Measurements from ENCODE around the gene CRHBP.
"Not testable (repeated sequence)": the region's sequence is repeated elsewhere in the genome, so short reads cannot be mapped to it uniquely, and the experiment has no call there.

CRHBP gene, protein sequence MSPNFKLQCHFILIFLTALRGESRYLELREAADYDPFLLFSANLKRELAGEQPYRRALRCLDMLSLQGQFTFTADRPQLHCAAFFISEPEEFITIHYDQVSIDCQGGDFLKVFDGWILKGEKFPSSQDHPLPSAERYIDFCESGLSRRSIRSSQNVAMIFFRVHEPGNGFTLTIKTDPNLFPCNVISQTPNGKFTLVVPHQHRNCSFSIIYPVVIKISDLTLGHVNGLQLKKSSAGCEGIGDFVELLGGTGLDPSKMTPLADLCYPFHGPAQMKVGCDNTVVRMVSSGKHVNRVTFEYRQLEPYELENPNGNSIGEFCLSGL

DNA sequence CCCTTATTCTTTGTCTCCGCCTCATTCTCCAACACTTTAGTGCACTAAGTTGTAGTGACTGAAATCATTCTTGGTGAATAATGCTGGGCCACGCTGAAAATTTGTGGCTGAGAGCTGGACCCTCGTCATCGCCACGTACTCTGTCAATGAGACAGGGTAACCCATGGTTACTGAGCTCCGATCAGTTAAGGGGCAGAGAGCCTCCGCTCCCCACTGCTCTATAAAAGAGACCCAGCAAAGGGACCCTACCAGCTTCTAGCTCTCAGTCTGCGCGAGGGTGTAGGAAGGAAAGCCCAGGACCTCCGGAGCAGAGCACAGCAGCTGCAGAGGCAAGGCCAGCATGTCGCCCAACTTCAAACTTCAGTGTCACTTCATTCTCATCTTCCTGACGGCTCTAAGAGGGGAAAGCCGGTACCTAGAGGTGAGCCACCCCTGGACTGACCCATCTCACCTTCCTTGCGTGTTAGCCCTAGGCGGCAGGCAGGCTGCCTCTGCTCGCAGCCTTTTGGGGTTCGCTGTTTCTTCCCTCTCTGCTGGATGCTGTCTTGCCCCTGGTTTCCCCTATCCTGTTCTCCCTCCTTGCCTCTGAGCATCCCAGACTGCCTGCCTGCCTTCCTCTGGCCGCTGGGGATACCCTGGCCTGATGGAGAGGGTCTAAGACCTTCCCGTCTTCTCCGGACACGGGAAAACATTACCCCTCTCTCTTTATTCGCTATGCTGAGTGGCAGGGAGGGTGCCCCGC is at the start of gene CRHBP:
TSS of gene CRHBP (plus strand) at position 251 of the 742 bp plus-strand sequence. CDS start at position 341, 90 bp downstream.
- no peak for DNase-seq

DNA sequence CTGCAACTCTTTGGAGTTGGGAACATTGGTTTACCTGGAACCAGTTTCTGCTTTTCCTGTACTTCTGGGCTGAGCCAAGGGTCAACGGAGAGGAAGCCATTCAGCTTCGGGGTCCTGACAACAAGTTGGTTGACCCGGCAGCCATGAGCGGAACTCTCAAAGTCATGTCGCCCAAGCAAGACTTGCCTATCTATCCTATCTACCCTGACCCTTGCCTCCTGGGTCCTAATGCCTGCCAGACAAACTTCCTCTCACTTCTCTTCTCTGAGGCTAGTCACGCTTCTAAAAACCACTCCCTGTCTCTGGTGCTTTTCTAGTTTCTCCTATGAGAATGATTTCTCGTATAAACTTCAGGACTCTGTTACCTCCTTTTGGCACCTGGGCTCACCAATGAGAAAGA is 44.7 kb upstream of the CRHBP start:
- no peak for DNase-seq

DNA sequence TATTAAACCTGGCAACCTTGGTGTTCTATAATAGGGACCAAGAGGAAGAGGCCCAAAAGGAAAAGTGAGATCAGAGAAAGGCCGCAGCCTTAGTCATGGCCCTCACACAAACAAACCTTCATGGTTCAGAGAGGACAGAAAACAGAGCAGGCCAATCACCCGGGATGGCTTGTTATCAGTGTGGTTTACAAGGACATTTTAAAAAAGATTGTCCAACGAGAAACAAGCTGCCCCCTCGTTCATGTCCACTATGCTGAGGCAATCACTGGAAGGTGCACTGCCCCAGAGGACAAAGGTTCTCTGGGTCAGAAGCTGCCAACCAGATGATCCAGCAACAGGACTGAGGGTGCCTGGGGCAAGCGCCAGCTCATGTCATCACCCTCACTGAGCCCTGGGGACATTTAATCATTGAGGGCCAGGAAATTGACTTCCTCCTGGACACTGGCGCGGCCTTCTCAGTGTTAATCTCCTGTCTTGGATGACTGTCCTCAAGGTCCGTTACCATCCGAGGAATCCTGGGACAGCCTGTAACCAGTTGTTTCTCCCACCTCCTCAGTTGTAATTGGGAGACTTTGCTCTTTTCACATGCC is 42.4 kb upstream of the CRHBP start:
- not testable (repeated sequence) for DNase-seq

DNA sequence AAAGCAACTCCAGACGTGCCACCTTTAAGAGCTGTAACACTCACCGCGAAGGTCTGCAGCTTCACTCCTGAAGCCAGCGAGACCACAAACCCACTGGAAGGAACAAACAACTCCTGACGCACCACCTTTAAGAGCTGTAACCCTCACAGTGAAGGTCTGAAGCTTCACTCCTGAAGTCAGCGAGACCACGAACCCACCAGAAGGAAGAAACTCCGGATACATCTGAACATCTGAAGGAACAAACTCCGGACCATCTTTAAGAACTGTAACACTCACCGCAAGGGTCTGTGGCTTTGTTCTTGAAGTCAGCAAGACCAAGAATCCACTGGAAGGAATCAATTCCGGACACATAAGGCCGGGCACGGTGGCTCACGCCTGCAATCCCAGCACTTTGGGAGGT is 38.2 kb upstream of the CRHBP start:
- DNase-seq = not testable (repeated sequence)

DNA sequence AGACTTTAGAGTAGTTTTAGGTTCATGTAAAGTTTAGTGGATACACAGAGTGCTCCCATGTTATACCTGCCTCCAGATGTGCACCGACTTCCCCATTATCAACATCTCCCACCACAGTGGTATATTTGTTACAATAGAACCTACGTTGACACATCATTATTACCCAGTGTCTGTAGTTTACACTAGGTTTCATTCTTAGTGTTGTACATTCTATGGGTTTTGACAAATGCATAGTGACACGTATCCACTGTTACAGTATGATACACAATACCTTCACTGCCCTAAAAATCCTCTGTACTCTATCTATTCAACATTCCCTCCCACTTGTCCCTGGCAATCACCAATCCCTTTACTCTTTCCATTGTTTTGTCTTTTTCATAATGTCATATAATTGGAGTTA is 34.3 kb upstream of the CRHBP start:
- no peak for DNase-seq

DNA sequence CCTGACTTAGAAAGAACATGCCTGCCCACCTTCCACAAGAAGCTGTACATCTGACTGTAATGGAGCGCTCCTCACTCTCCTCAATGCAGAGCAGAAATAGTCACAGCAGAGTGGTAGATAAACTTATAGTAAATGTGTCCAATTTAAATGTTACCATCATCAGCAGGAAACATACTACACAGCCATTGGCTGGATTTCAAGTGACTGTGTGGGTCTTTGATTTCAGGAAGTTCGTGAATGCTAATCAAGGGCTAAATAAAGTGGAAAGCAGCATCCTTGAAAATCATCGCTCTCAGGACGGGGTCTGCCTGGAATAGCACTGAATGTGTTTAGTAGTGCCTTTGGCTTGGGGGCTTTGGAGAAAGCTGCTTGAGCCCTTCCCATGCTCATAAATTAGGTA is 32.4 kb upstream of the CRHBP start:
- DNase-seq = no peak

DNA sequence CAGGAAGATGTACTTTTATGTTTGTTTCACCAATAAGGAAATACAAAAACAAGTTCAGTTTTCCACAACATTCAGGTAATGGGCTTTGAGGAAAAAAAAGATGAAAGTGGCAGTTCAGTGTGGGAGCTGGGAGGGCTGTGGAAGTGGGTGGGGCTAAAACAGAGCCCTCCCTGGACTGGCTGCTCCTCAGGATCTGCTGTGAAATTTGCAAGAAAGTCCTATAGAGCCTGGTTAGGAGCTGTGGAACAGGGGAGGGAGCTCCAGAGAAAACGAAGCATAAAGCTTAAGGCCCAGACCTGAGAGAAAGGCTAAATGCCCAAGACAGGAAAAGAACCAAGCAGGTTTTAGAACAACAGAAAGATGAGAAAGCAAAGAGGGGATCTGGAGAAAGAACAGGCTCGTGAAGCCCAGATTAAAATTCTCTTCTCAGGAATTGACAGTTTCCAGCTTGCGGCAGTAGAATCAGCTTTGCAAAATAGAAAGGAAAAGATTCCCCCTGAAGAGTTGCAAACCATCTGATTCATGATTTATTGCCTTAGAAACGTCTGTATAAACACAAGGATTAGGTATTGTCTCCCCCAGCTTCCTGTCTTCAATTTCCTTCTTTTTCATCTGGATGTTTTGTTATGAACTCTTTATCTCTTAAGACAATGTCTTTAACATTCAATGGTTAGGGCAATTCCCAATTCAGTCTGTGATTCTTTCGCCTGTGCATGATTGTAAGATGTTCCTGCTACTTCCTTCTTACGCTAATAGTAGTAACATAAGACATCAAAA is 26.3 kb upstream of the CRHBP start:
- no peak for DNase-seq

DNA sequence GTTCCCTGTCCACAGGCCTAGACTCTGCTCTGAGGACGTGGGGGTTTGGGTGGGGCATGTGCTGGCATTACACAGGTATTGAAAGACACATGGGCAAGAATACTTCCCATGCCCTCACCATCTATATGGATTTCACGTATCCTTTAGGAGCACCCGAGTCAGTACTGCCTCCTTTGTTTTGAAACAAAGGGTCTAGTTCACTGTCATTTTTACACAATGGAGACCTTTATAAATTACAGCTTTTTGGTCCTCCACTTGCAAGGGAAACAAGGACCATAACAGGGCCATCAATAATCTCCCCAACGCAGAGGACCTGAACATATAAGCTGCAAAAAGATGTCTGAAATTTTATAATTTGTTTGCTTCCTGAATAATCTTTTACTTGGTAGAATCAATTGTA is 24.9 kb upstream of the CRHBP start:
- no peak for DNase-seq

DNA sequence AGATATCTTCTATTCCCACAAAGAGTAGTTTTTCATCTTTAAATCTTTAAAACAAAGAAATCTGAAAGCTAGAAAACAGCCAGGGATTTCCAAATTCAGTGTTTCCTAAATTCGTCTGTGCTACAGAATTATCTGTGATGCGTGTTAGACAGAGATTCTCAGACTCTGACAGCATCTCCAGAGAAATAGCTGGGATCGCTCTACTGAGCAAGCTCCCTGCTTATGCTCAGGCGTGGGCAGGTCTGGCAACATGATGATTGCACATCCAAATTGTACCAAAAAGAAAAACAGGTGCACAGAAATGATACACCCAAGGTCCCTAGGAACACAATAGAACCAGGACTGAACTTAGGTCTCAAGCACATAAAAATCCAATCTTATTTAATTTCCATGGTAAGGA is 22.8 kb upstream of the CRHBP start:
- no peak for DNase-seq

DNA sequence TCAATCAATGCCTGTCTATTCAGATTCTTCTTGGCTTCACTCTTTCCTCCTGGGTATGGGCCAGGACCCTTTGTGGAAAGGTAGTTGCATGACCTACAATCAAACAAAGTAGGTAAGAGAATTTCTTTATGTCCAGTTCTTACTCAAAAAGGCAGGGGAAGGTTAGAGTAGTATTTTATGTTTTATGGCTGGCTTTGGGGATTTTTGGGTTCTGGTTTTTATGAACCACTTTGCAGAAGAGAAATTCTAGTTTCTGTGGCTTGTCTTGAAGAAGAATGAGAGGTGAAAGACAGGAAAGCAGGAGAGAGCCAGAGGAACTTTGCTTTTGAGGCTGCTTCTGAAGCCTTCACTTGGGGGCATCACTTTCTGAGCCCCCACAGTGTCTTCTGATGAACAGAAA is 14.7 kb upstream of the CRHBP start:
- no peak for DNase-seq

DNA sequence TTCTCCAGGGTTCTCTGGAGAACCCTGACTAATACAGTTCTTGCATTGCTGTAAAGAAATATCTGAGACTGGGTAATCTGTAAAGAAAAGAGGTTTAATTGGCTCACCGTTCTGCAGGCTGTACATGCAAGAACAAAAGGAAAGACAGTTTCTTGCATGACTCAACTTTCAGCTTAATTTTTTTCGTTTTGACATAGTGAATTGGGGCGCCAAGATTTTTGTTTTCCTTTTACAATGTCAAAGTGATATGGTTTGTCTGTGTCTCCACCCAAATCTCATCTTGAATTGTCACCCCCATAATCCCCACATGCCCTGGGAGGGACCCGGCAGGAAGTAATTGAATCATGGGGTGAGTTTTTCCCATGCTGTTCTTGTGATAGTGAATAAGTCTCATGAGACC is 11.8 kb upstream of the CRHBP start:
- DNase-seq = no peak

DNA sequence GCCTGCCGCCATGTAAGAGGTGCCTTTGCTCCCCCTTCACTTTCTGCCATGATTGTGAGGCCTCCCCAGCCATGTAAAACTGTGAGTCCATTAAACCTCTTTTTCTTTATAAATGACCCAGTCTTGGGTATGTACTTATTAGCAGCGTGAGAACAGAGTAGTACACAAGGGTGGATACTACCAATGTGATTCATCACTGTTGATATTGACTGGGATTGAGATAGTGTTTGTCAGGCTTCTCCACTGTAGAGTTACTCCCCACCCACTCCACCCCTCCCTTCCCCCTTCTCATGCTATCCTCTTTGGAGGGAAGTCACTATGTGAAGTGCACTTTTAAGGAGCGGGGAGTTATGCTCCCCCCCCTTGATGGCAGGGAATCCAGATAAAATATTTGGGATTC is 11.4 kb upstream of the CRHBP start:
- no peak for DNase-seq

DNA sequence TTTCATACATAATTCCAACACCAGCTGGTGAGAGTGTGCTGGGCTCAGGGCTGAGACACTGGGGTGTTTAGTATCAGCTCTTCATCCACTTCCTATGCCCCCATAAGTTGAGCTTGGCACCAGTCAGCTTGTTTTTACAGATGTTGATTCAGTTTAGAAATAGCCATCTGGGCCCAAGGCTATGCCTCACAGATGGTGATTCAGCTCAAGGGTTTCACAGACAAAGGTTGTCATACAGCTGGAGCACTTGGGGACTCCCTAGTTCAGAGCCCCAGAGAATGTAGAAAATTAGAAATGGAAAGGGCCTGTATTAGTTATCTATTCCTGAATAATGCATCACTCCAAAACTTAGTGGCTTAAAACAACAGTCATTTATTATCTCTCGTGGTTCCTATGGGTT is 10.3 kb upstream of the CRHBP start:
- DNase-seq = no peak

DNA sequence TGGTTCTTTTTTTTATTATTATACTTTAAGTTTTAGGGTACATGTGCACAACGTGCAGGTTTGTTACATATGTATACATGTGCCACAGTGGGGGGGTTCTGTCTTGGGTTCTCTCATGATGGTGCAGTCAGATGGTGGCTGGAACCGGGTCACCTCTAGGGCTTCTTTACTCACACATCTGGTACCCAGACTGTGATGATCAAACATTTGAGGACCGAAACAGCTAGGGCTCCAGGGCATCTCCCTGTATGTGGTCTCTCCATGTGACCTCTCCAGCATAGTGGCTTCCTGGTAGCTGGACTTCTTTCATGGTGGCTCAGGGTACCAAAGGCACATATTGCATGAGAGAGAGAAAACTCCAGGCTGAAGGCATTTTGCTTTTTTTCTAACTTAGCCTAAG is 9.8 kb upstream of the CRHBP start:
- no peak for DNase-seq

DNA sequence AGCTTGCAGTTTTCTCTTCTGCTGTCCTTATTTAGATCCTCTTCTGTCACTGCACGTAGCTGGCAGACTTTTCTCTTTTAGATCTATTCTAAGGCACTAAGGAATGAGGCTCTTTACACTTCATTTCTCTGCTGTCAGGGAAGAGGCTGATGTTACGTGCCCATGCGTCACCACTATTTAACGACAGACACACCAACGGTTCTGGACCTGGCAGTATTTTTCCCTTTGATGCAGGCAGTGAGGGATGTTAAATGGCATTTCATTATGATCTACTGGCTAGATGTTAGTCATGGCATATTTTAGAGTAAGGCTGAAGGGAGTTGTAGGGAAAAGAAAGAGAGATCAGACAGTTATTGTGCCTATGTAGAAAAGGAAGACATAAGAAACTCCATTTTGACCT is 8.2 kb upstream of the CRHBP start:
- no peak for DNase-seq

DNA sequence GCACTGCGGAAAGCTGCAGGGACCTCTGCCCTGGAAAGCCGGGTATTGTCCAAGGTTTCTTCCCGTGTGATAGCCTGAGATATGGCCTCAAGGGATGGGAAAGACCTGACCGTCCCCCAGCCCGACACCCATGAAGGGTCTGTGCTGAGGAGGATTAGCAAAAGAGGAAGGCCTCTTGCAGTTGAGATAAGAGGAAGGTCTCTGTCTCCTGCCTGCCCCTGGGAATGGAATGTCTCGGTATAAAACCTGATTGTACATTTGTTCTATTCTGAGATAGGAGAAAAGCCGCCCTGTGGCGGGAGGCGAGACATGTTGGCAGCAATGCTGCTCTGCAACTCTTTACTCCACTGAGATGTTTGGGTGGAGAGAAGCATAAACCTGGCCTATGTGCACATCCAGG is 7.6 kb upstream of the CRHBP start:
- not testable (repeated sequence) for DNase-seq

DNA sequence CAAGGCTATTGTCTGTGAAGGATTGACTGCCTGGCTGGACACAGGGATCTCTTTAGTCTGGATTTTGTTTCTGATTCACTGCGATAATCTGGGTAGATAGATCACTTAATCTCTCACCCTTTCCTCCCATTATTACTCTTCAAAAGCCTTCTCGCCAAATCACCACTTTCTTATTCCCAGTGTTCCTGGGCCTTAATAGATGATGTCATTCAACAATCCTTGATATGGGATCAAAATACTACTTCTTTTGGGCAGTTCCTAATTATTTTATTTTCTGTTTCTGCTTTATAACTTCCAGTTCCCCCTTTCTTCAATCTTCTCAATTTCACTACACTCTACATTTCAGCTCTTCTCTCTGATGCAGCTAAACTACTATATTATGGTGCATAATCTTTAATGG is 6.8 kb upstream of the CRHBP start:
- DNase-seq = no peak

DNA sequence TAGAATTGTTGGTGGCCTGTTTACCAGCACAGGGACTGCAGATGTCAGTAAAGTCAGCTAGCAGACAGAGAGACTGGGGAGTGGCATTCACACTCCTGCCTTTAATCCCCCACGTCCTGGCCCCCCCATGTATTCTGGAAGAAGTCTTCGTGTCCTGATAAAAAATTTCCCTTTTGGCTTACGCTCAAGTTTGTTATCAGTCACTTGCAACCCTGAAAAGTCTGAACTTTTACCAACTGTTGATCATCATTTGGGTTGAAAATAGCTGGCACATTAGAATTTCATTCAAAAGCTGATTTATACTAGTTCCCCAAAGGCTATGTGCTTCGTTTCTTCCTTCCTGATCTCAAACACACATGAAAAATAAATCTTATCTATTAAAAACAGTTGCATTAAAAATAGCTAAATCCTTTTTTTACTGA is 5.8 kb upstream of the CRHBP start:
- DNase-seq = no peak

DNA sequence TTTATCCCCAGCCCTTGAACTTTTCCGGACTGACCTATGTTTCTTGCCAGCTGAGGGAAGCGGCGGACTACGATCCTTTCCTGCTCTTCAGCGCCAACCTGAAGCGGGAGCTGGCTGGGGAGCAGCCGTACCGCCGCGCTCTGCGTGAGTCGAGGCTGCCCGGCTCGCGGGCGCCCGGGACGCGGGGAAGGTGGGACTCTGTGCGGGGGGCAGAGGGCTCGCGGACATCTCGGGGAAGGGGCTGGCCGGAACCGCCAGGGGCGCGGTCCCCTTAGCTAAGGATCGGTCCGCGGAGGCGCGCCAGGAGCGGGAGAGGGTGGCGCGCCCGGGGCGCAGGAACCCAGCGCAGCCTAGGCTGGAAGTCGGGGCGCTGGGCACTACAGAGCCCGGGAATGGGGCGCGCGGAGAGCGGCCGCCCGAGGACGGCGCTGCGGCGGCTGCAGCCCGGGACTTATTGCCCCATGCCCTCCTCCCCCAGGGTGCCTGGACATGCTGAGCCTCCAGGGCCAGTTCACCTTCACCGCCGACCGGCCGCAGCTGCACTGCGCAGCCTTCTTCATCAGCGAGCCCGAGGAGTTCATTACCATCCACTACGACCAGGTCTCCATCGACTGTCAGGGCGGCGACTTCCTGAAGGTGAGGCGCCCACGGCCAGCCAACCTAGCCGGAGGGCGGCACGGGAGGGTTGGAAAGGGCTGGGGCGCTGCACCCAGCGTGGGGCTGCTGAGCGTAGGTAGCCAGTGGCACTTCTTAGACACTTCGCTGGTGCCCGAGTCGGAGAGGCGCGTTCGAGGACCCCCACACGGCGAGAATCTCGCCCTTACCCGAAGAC is 922 bp downstream of the CRHBP start:
- no peak for DNase-seq

DNA sequence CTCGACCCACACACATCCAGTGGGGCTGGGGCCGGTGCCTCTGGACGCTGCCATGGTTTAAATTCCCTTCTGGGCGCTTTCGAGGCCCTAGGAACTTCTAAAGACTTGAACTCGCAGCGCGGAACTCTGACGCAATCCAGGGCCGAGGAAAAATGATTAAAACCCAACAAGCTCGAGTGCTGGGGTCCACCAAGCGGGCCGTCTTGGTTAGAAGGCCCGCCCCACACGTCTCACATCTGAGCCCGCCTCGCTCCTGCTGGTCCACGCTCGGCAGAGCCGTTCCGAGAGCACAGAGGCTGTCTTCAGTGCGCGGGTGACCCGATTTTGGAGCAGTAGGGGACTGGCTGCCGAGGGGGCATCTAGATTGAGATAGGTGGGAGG is 1.5 kb downstream of the CRHBP start:
- no peak for DNase-seq

DNA sequence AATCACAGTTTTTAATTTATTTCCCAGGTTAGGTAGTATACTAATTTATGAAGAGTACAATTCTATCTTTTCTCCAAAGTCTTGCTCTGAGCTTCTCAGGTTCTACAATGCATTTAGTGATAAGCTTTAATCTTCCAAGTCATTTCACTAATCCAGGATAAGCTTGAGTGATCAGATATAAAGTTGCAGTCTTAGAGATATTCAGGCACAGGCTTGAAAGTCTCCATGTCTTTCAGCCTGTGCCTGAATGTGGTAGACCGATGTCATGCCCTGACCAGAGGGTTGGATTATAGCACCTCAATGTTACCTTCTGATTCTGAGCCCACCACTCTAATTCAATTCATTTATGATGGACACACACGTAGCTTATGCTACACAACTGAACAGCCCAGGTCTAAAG is 3.2 kb downstream of the CRHBP start:
- DNase-seq = no peak

DNA sequence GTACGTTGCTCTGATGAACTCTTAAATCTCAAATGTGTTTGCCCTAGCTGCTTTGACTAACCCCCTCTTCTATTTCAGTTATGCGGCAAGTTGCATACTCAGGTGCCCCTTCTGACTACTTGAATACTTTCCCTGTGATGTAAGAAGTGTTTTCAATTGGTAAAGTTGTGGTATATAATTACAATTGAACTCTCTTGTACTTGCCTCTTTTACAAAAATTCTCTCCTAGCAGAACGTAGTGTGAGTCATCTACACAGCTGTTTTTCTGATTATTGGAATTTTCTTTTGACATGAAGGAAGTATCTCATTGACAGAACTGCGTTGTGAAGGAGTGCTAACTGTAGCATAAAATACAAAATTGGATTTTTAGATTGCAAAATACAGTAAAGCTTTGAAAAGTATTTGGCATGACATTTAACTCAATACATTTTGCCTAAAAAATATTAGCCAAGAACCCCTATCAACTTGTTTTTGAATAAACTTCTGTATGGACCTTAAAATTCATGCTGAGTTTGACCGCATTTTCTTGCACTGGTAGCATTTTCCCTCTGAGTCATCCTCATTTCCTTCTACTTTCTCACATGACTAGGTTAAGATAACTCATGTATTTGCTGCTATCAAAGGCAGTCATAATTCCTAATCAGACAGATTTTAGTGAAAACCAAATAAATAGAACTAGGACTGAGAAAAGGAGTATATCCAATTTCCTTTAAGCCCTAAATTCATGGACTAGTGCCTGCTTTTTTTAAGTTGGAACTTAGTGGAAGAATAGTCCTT is 6.3 kb downstream of the CRHBP start:
- no peak for DNase-seq

All from stimulated activated CD4-positive, alpha-beta T cell treated with anti-CD3 and anti-CD28 coated beads, Interleukin-12 subunit alpha, Interleukin-12 subunit beta, amount 100 ng/mL, for 4 hours (primary cell).